ENCODE measurements around the gene MEP1A.

DNA sequence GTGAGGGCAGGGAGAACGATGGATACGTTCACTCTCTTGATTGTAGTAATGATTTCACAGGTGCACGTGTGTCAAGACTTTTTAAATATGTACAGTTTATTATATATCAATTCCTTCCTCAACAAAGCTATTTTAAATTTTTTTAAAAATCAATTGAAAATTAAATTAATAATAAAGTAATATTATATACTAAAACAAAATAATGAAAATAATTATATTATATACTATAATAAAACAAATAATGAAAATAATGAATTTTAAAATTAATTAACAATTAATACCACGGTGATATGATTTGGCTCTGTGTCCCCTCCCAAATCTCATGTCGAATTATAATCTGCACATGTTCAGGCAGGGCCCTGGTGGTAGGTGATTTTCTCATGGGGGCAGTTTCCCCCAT lies 85.8 kb downstream of the MEP1A start:
- TF ChIP-seq, protein P1, sequence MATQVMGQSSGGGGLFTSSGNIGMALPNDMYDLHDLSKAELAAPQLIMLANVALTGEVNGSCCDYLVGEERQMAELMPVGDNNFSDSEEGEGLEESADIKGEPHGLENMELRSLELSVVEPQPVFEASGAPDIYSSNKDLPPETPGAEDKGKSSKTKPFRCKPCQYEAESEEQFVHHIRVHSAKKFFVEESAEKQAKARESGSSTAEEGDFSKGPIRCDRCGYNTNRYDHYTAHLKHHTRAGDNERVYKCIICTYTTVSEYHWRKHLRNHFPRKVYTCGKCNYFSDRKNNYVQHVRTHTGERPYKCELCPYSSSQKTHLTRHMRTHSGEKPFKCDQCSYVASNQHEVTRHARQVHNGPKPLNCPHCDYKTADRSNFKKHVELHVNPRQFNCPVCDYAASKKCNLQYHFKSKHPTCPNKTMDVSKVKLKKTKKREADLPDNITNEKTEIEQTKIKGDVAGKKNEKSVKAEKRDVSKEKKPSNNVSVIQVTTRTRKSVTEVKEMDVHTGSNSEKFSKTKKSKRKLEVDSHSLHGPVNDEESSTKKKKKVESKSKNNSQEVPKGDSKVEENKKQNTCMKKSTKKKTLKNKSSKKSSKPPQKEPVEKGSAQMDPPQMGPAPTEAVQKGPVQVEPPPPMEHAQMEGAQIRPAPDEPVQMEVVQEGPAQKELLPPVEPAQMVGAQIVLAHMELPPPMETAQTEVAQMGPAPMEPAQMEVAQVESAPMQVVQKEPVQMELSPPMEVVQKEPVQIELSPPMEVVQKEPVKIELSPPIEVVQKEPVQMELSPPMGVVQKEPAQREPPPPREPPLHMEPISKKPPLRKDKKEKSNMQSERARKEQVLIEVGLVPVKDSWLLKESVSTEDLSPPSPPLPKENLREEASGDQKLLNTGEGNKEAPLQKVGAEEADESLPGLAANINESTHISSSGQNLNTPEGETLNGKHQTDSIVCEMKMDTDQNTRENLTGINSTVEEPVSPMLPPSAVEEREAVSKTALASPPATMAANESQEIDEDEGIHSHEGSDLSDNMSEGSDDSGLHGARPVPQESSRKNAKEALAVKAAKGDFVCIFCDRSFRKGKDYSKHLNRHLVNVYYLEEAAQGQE (IDR thresholded peaks at IDR 0.05; ENCODE audit: borderline replicate concordance in 1 of 2, low read depth in 1 of 2, low read length in 2 of 2), result no peak
- TF ChIP-seq ZNF747 (CRISPR knock-in tag; IDR thresholded peaks at IDR 0.05; ENCODE audit: borderline replicate concordance), result no peak

Data from HepG2 (cell line).